GM19193 (cell line): ENCODE data around the gene XG.

ENCODE experiments used
- POLR2A ChIP-seq: IDR thresholded peaks from 4 replicates; pipeline ENCODE4 v1.6.1; 2011; ENCODE audit not compliant: insufficient read depth, insufficient read length; ENCODE audit errors: extremely low read depth

The XG gene

GRCh38 chrX:2819345-2820135, 67.7 kb downstream of the XG start:
- no peak for TF ChIP-seq POLR2A

- TF ChIP-seq POLR2A: no peak
Measured at GRCh38 chrX:2820136-2820771, 68.4 kb downstream of the XG start.

DNA sequence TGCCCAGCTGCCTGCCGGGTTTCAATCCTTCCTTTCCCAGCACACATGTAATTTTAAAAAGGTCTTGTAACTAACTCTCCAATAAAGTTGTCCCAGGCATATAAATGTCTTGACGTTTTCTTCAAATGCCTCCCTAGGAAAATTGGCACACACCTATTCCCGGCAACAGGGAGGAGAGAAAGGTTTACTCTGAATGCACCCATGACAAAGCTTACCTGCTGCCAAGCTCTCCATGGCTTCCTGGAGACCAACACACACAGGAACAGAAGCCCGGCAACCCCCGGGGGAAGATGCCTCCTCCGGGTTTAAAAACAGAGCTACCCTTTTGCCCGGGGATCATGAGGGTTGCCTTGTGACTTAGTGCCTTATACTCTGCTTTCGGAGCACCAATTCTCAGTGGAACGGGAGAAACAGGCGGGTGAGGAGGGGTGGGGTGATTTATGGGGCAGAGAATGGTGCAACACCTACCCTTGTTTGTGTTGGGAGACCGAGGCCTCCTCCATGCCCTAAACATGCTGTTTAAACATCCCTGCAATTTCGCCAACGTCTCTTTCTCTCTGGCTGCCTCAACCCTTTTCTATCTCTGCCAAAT, 72.1 kb downstream of the XG start:
- no peak for TF ChIP-seq POLR2A

- TF ChIP-seq POLR2A: no peak
Measured at GRCh38 chrX:2824886-2825285, 73.0 kb downstream of the XG start.

DNA sequence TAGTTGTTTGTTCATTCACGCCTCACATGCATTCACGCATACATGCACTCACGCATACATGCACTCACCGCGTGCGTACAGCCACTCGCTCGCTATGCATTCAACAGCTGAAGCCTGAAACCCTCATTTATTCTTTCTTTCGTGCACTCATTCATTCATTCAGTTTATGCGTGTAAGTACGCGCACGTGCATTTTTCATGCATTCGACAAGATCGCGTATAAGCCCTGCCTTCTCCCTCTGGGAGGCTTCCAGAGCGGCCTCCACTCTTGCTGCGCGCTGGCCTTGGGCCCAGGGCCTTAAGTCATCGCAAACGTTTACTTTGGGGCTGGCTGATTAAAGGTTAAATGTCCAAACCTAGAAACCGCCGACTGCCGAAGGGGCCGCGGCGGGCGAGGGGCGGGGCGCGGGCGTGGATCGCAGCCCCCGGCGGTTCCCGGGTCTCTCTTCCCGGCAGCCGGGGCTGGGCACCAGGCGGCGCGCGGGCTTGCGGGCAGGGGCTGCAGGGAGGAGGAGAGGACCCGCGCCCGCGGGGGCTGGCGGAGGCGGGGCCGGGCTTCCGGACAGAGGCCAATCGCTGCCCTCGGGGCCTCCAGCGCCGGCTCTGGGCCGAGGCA, 76.6 kb downstream of the XG start, which contains the start of gene GYG2:
Gene GYG2, plus strand, starts transcription at position 587 of the 615 bp plus-strand sequence. CDS start 1,259 bp downstream, outside the sequence.
- TF ChIP-seq POLR2A: no peak

- no peak for TF ChIP-seq POLR2A
Measured at GRCh38 chrX:2828959-2829411, 77.1 kb downstream of the XG start.

DNA sequence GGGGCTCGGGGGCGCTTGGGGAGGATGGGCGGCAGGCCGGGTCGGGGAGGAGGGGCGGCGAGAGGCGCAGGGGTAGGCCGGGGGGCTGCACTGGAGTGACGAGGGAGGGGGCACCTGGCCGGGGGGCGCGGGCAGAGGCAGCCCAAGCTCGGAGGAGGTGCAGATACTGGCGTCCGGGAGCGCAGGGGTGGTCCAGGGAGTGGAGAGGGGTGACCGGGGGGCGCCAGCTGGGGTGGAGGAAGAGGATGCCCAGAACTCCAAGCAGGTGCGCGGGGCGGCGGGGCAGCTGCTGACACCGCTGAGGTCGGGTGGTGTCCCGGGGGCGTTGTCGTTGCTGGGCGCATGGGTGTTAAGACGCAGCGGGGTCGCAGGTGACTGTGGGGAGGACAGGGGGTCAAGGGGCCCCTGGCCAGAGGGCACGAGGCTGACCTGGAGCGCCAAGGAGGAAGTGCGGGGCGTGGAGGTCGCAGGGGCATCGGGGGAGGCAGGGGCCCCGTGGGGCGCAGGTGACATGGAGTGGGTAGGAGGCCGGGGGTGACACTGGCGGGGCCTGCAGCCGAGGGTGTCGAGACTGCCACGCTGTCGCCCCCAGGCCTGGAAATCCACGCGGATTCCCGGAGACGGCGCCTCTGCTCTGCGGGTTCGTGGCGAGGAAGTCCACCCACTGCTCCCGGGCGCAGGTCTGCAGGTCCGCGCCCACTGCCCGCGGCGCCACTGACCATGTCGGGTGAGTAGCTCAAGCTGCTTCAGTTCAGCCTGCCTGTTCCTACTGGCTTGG, 77.8 kb downstream of the XG start:
- no peak for TF ChIP-seq POLR2A

GRCh38 chrX:2831471-2832228, 79.8 kb downstream of the XG start:
- no peak for TF ChIP-seq POLR2A

- no peak for TF ChIP-seq POLR2A
Measured at GRCh38 chrX:2837961-2838360, 86.1 kb downstream of the XG start.

GRCh38 chrX:2840961-2841360, 89.1 kb downstream of the XG start:
- TF ChIP-seq POLR2A: no peak

DNA sequence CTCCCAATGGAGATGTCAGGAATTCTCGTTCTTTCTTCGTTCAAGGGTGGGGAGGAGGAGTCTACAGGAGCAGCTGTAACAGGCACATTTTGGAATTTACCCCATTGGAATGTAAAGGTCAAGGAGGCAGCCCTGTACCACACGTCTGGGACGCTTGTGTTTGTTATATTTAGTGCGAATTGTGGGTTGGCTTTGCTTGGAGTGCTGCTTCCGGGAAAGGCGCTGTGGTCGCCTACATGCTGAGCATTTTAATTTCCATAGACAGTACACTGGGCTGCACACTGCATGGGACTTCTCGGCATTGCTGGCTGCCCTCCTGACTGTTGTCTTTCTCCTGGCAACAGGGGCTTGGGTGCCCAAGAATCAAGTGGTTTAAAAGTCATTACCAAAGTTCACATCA, 89.7 kb downstream of the XG start:
- TF ChIP-seq POLR2A: no peak

DNA sequence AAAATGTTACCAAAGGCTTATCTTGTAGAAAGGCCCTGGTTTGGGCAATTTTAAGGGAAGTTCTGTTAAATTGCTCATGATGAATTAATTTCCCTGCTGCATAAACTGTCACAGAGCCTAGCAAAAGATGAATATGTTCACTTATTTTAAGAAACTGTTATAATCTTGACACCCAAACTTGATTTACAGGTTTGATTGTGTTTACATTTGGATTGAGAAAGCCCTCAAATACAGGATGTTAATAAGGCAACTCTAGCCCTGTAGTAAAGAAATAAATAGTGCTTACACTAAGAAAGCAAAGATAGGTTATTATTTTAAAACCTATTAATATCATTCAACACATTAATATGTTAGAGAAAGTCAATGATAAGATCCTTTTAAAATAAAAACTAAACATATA, 95.2 kb downstream of the XG start:
- no peak for TF ChIP-seq POLR2A

DNA sequence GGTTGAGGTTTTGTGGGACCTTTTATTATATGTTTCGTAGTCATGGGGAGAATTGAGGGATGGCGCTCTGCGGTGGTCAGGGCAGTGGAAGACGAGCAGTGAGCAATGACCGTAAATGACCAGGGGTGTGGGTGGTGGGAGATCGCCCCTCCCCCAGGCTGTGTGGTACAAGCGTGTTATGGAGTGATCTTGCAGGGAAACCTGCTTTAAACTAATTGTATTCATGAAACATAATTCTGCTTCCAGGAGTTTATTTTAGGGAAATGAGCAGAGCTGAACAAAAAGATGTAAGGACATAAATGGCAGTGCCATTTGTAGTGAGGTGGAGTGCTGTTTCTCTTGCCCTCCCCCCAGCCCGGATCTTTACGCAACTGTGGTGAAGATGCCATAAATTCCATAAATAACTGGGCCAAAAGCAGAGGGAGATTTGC, 97.0 kb downstream of the XG start:
- no peak for TF ChIP-seq POLR2A

DNA sequence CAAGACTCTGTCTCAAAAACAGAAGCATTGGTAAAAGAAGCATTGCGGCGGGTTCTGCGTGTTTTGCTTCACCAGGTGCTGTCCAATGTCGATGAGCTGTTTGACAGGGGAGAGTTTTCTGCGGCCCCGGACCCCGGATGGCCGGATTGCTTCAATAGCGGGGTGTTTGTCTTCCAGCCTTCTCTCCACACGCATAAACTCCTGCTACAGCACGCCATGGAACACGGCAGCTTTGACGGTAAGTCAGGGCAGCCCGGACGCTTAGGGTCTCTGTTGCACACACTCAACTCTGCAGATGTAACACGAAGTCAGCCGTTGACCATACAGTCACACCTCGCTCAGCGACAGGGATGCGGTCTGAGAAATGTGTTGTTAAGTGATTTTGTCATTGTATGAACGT, 103.1 kb downstream of the XG start:
- TF ChIP-seq POLR2A: no peak

- no peak for TF ChIP-seq POLR2A
Measured at GRCh38 chrX:2855761-2856160, 103.9 kb downstream of the XG start.

- no peak for TF ChIP-seq POLR2A
Measured at GRCh38 chrX:2857566-2857965, 105.7 kb downstream of the XG start.
